Measurements from ENCODE around the gene LY6G6C. TPM values are rescaled to one million over a fixed set of nuclear protein-coding genes. Genes with fewer than 3 reads are reported as not detected.
A peak's percentile ranks its signal among the peaks of the same experiment; 100 is the strongest.

The LY6G6C gene, protein sequence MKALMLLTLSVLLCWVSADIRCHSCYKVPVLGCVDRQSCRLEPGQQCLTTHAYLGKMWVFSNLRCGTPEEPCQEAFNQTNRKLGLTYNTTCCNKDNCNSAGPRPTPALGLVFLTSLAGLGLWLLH
- total RNA-seq (2014; rRNA removed; shearing (Covaris generic); ENCODE audit: low replicate concordance), result not detected in 2 replicates

DNA sequence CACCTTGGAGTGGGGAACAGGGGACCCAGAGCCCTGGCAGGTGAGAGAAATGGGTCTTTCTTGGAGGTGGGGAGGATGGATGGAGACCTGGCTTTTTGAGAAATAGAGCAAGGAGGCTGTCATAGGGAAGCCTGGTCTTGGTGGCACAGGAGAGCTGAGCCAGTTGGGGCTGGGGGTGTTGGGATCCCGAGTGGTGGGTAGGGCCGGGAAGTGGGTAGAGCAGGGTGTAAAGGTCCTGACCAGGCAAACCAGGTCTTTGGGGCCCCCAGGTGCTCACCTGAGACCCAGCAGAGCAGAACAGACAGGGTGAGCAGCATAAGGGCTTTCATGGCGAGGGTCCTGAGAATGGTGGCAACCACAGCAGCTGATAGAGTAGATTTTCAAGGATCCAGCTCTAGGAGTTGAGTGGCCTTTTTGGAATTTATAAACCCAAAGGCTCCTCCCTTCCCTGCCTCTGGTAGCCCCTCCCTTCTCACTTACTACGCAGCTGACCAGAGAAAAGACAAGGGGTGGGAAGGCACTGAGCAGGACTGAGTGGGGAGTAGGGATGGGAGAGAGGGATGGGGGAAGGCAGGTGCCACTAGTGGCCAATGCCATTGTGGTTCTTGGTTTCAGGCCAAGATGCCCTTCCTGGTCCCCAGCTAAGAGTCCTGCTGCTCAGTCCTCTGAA lies at the start of gene LY6G6C:
LY6G6C (minus strand) TSS at position 396 of the 670 bp plus-strand sequence; CDS start at position 329, 67 bp downstream.
- in situ Hi-C loops (cut with HindIII; ENCODE audit: low pct_unique_long_range_greater_than_20kb, low sequenced_read_pairs), result no loop called here

DNA sequence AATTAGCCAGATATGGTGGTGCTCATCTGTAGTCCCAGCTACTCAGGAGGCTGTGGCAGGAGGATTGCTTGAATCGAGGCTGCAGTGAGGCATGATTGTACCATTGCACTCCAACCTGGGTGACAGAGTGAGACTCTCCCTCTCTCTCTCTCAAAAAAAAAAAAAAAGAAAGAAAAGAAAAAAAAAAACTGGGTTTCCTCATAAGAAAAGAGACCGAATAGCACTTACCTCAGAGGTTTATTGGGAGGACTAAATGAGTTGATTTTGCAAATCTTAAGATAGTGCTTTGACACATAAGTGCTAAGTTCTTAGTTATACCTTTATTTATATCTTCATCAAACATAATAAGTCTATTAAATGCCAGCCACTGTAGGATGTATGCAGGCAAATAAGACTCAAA lies 49.3 kb upstream of the LY6G6C start:
- in situ Hi-C loops (cut with HindIII; ENCODE audit: low pct_unique_long_range_greater_than_20kb, low sequenced_read_pairs), result no loop called here
- no peak for DNase-seq (ENCODE audit: low read depth)

More for the DNA sequence above, at the start of gene LY6G6C:
- no peak for DNase-seq (ENCODE audit: low read depth)

DNA sequence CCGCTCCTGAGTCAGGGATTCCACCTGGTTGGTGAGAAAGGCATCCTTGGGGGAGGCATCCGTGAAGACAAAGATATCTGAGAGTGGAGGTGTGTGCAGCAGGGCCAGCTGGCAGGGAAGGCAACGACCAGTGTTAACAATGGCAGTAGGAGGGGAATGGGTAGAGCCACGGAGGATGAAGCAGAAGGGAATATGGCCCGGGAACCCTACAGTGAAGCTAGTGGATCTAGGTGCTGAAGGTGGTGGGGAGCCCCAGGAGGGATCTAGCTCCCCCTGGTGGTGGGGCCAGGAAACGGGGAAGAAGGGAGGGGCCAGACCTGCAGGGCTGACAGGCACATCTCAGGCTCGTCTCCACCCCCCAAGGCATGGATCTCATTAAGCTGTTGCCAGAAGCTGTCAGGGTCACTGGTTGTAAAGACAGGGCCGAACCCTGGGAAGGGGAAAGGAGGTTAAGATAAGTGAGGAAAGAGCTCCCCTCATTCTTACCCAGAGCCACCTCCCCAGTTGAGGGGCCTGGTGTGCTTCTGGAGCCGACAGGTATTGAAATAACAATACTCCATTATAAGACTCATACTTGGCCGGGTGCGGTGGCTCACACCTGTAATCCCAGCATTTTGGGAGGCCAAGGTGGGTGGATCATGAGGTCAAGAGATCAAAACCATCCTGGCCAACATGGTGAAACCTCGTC lies 48.3 kb upstream of the LY6G6C start:
- in situ Hi-C loops (cut with HindIII; ENCODE audit: low pct_unique_long_range_greater_than_20kb, low sequenced_read_pairs), result no loop called here
- DNase-seq (ENCODE audit: low read depth), result peak; percentile 34

DNA sequence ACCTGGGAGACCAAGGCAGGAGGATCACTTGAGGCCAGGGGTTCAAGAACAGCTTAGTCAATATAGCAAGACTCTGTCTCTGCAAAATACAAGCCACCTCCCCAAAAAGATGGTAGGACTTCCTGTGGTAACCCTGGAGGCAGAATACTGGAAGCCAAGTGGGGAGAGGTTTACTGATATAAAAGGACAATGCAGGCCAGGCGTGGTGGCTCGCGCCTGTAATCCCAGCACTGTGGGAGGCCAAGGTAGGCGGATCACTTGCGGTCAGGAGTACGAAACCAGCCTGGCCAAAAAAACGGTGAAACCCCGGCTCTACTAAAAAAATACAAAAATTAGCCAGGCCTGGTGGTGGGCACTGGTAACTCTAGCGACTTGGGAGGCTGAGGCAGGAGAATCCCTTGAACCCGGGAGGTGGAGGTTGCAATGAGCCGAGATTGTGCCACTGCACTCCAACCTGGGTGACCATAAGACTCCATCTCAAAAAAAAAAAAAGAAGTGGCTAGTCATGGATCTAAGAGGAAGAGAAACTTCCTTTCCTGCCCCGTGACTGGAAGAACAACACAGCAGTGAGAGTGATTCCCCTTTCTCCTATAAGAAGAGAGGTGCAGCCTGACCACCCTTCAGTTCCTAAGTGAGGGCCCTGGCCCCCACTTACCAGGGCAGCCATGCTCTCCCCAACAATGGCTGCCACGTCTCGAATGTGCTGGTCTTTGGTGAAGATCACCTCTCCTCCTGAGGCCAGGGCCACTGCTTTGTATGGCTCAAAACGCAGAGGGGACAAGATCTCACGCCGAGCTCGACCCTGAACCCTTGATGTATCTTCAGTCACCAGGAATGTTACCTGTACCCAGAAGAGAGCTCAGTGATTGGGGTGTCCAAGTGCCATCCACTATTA lies 47.1 kb upstream of the LY6G6C start:
- in situ Hi-C loops (cut with HindIII; ENCODE audit: low pct_unique_long_range_greater_than_20kb, low sequenced_read_pairs), result no loop called here
- DNase-seq (ENCODE audit: low read depth), result no peak

DNA sequence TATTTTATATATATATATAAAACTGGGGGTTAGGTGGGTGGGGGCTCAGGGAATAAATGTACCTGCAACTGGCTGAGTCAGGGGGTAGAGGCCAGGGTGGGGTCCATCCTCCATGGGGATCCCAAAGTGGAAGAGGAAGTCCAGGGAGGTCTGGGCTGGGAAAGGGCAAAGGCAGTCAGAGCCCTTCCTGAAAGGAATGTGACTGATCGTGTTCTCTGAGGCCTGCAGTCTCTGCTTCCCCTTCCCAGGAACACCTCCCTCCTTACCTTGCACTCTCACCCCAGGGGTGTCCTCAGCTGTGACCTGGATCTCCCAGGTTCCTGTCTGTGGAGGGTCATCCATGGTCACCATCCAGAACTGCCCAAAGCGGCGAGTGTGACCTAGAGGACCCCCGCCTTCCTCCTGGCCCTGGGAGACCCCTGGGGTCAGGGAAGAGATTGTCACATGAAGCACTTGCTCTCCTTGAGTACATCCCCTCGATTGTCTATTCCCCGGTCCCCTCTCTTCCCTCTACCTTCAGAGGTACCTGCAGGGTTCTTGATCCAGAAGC lies 45.6 kb upstream of the LY6G6C start:
- DNase-seq (ENCODE audit: low read depth), result no peak
- in situ Hi-C loops (cut with HindIII; ENCODE audit: low pct_unique_long_range_greater_than_20kb, low sequenced_read_pairs), result no loop called here

DNA sequence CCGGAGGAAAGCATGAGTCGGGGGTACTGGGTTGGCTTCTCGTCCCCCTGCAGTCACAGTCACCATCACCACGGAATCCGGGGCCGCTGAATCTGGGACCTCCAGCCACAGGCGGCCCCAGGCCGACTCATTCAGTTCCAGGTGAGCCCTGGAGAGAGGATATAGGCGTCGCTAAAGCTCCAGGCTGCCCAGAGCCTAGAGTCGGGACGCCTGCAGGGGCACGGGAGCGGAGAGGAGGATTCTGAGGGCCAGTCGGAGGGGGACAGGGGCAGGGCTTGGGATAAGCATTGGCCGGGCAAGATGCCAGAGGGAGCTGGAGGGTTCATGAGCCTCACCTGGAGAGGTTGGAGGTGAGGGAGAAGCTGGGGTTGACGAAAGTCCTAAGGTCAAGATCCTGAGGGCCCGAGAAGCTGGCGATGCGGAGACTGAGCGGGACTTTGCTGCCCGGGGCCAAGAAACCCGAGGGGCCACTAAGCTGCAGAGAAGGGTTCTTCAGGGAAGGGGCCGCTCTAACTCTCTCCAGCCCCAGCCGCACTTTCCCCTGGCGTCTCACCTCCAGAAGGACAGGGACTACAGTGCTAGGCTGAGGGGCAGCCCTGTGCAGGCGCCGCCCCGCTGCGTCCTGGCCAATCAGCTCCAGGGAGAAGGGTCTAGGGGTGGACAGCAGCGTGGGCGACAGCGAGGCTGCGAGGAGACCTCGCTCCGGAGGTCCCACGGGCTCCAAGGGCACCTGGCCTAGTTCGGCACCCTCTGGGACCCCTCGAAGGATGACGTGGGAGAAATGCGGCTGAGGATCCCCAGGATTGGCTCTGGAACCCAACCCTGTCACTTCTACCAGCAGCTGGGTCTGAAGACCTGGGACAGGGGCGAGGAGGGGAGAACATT lies 44.6 kb upstream of the LY6G6C start:
- no peak for DNase-seq (ENCODE audit: low read depth)
- in situ Hi-C loops (cut with HindIII; ENCODE audit: low pct_unique_long_range_greater_than_20kb, low sequenced_read_pairs), result no loop called here

DNA sequence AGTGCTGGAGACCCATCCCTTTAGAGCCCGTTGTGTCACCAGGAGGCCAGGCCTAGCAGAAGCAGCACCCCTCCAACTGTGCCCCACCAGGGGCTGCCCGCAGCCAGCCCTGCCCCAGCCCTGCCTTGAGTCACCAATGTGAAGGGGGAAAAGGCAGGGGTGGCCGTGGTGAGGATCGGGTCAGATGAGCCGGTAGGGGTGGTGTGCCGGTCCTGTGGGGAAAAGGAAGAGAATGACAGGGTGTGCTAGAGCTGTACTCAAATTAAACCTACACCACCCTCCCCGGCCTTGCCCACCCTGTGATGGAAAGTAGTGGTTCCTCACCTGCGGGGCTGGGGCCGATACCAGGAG lies 44.0 kb upstream of the LY6G6C start:
- DNase-seq (ENCODE audit: low read depth), result no peak
- in situ Hi-C loops (cut with HindIII; ENCODE audit: low pct_unique_long_range_greater_than_20kb, low sequenced_read_pairs), result no loop called here

DNA sequence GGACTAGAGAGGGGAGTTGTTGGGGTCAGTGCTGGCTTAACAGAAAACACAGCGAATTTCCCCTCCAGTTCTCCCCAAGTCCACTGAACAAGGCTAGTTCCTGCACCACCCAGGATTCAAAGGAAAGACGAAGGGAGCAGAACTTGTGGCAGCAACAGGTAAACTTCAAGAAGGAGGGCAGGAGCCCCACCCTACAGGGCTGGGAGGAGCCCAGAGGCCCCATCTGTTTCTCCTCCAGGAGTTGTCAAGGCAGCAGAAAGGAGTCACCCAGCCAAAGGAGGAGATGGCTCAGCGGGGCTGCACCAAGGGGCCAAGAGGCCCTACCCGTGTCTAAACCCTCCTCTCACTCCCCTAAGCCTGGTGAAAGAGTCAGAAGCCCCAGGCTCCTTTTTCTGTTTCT lies 42.7 kb upstream of the LY6G6C start:
- DNase-seq (ENCODE audit: low read depth), result no peak
- in situ Hi-C loops (cut with HindIII; ENCODE audit: low pct_unique_long_range_greater_than_20kb, low sequenced_read_pairs), result no loop called here

DNA sequence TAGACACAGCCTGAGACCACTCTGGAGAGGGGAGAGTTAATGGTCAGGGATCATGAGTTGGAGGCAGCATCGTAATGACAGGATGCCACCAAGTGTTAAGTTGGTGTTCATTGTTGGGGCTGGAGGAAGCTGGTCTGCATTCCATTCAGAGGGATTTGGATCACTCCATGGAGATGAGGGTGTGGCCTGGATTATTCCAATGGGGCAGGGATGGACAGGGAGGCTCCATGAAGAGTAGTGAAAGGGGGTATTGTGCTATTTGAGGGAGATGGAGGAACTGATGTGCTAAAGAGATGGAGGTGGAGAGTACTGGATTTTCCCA lies 42.0 kb upstream of the LY6G6C start:
- in situ Hi-C loops (cut with HindIII; ENCODE audit: low pct_unique_long_range_greater_than_20kb, low sequenced_read_pairs), result no loop called here
- DNase-seq (ENCODE audit: low read depth), result peak; percentile 69

DNA sequence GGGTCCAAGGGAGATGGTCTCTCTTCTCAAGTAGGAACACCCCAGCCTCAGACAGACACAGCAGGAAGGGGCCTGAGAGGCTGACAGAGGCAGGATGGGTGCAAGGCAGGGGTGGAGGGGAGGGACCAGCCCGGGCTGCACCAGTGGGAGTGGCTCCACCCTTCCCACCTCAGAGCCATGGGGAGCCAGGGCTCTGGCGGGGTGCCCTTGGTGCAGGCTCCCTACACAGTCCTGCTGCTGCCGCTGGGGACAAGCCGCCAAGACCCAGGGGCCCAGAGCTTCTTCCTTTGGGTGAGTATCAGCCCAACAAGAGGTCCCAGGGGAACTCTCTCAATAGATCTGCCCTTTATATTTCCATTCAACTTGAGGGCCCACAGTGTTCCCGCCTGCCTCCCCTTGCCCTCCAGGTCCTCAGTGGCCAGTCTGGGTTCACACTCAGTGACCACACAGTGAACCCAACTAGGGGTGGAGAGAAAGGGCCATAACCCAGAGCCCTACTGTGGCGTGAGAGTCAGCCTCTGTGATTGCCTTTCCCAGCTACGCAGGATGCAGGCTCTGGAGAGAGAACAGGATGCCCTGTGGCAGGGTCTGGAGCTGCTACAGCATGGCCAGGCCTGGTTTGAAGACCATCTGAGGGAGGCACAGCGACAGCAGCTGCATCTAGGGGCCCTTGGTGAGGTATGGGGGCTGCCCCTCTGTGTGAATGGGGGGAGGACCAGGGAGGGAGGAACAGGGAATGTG lies 41.5 kb upstream of the LY6G6C start:
- in situ Hi-C loops (cut with HindIII; ENCODE audit: low pct_unique_long_range_greater_than_20kb, low sequenced_read_pairs), result no loop called here
- DNase-seq (ENCODE audit: low read depth), result no peak

DNA sequence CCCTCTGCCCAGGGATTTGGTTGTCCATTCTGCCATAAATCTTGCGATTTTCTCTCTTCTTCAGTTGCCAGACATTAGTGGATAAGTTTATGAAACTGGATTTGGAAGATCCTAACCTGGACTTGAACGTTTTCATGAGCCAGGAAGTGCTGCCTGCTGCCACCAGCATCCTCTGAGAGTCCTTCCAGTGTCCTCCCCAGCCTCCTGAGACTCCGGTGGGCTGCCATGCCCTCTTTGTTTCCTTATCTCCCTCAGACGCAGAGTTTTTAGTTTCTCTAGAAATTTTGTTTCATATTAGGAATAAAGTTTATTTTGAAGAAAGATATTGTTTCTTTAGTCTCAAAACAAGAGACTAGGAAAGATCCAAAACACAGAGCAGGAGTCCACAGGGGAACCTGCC lies 40.8 kb upstream of the LY6G6C start, which contains the start of gene SAPCD1:
SAPCD1 (plus strand) TSS at position 301 of the 400 bp plus-strand sequence. CDS start 399 bp downstream, outside the sequence.
- DNase-seq (ENCODE audit: low read depth), result no peak
- in situ Hi-C loops (cut with HindIII; ENCODE audit: low pct_unique_long_range_greater_than_20kb, low sequenced_read_pairs), result no loop called here

DNA sequence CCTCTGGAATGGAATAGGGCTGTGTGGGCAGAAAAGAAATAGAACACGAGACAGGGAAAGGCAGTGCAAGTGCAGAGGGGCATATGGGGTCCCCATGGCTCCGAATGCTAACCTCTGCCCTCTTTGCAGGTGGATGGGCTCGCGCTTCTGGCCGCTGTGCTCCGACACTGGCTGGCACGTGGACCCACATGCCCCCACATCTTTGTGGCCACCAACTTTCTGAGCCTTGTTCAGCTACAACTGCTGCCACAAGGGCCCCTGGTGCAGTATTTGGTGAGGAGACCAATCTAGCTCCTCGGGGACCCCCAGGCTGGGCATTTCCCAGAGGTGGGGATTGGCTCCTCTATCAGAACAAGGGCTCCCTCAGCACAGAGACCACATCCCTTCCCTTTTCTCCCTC lies 39.8 kb upstream of the LY6G6C start:
- in situ Hi-C loops (cut with HindIII; ENCODE audit: low pct_unique_long_range_greater_than_20kb, low sequenced_read_pairs), result no loop called here

DNA sequence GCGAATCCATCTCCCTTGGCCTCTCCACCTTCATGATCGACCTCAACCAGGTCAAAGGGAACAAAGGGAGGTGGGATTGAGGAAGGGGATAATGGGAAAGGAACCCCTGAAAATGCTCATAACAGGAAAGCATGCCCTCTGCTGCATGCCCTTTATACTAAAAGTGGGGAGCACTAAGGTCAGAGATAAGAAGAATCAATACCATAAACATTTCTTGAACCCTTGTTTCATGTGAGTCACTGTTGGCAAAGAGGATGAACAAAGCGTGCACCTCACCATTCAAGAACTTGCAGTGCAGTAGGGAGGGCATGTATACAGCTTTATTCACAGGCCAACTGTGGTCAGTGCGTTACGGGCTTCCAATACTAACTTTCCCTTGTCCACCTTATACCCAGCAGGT lies 39.2 kb upstream of the LY6G6C start:
- in situ Hi-C loops (cut with HindIII; ENCODE audit: low pct_unique_long_range_greater_than_20kb, low sequenced_read_pairs), result no loop called here

More for the DNA sequence above, 39.8 kb upstream of the LY6G6C start:
- no peak for DNase-seq (ENCODE audit: low read depth)

DNA sequence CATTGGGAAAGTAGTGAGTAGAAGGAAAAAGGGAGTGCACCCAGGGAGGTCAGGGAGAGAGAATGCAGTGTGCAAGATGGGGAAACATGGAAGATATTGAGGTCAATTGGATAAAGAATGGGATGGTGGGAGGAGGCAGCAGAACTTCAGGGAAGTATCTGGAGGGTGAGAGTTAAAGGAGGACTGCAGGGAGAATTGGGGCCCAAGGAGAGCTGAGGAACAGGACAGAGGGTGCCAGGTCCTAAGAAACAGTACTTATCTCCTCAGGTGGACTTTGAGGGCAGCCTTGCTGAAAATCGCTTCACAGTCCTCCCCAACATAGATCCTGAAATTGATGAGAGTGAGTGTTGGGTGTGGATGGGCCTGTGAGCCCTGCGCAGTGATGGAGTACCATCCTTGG lies 36.7 kb upstream of the LY6G6C start:
- in situ Hi-C loops (cut with HindIII; ENCODE audit: low pct_unique_long_range_greater_than_20kb, low sequenced_read_pairs), result no loop called here
- no peak for DNase-seq (ENCODE audit: low read depth)

More for the DNA sequence above, 39.2 kb upstream of the LY6G6C start:
- no peak for DNase-seq (ENCODE audit: low read depth)

DNA sequence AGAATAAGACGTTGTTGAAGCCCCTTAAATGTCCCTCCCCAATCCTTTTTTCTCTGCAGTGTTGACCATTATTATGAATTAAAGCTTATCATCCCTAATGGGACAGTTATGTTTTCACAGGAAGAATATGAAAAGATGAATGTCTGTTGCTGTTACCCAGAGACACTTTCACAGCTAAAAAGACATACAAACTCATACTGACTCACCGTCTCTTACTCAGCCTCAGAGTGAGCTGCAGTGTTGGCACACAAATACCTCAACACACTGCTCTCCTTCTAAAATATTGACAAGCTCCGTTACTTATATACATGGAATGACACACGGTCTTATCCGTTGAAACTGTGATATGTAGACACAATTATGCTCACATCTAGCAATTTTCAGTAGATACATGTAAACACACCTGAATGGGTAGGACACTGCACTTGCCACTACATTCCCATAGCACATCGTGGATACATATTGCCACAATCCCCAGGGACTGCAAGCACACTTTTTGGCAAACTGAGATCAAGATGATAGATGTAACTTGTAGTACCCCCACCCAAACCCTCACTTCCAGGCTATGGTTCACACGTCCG lies 31.3 kb upstream of the LY6G6C start:
- DNase-seq (ENCODE audit: low read depth), result no peak
- in situ Hi-C loops (cut with HindIII; ENCODE audit: low pct_unique_long_range_greater_than_20kb, low sequenced_read_pairs), result no loop called here

DNA sequence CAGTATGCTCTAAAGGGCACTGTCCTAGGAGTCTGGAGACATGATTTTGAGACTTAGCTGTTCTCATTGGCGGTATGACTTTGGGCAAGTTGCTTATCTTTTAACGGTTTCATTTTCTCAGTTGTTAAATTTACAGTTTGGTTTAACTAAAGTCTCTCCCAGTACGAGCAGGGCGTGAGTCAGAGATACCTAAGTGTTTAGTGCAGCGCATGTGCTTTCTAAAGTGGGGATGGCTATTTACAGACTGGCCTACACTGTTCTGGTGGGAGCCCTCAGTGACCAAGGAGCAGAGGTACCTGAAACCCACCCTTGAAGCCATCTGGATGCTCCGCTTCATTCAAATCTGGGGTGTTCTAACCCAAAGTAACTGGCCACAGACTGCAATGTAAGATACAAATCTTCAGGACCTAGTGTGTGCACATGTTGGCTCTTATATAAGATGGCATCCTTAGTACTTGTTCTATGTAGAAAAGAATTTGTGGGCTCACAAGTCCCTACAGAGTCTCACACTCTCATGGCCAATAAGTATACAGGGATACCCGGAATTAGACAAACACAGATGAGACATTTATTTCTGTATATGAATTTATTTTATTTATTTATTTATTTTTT lies 29.0 kb upstream of the LY6G6C start:
- no peak for DNase-seq (ENCODE audit: low read depth)
- in situ Hi-C loops (cut with HindIII; ENCODE audit: low pct_unique_long_range_greater_than_20kb, low sequenced_read_pairs), result no loop called here
